Epithelial cell of proximal tubule (primary cell): ENCODE measurements around the gene VWC2. TPM values are rescaled to one million over a fixed set of nuclear protein-coding genes. Genes with fewer than 3 reads are reported as not detected.

ENCODE experiments used
- DNase-seq: peaks from one replicate; pipeline ENCODE4 v3.0.0-alpha.2; 2011; ENCODE audit warnings: low read depth
- H3K4me3 ChIP-seq: 2 replicates; pipeline ENCODE4 v1.5.1; 2011; ENCODE audit warnings: low read depth, mild to moderate bottlenecking, low read length
- total RNA-seq: library from RNA; depleted of rRNA; stranded (reverse); fragments of >200 nt; gene quantifications from 2 replicates; pipeline ENCODE4 v1.2.3, GENCODE V29; 2015
- TF ChIP-seq, protein P1 (sequence below): conservative IDR thresholded peaks from 2 replicates; pipeline ENCODE4 v1.5.1; 2012; ENCODE audit warnings: low read depth, mild to moderate bottlenecking, low read length

VWC2 gene
- total RNA-seq, 1 donor from 2014 or later, result not detected

DNA sequence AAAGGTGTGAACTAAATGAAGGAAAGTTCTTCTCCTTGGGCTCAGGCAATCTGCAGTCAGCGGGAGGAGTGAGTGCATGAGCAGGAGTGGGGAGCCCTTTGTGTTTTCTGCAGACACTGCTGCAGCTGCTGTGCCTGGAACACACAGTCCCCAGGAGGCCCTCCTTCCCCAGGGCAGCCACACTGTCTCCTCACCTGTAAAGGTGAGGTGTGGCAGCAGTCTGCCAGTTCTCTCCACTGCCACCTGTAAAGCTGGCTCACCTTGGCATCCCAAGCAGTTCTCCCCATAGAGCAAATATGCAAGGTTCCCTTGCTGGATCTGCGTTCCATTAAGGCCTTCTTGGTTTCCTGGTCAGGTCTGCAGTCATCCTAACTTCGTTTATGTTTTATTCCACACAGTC, 5.2 kb upstream of the VWC2 start:
- H3K4me3 ChIP-seq, result no peak overlapping the region
- DNase-seq, result no peak
- TF ChIP-seq, protein P1, sequence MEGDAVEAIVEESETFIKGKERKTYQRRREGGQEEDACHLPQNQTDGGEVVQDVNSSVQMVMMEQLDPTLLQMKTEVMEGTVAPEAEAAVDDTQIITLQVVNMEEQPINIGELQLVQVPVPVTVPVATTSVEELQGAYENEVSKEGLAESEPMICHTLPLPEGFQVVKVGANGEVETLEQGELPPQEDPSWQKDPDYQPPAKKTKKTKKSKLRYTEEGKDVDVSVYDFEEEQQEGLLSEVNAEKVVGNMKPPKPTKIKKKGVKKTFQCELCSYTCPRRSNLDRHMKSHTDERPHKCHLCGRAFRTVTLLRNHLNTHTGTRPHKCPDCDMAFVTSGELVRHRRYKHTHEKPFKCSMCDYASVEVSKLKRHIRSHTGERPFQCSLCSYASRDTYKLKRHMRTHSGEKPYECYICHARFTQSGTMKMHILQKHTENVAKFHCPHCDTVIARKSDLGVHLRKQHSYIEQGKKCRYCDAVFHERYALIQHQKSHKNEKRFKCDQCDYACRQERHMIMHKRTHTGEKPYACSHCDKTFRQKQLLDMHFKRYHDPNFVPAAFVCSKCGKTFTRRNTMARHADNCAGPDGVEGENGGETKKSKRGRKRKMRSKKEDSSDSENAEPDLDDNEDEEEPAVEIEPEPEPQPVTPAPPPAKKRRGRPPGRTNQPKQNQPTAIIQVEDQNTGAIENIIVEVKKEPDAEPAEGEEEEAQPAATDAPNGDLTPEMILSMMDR, result no peak

DNA sequence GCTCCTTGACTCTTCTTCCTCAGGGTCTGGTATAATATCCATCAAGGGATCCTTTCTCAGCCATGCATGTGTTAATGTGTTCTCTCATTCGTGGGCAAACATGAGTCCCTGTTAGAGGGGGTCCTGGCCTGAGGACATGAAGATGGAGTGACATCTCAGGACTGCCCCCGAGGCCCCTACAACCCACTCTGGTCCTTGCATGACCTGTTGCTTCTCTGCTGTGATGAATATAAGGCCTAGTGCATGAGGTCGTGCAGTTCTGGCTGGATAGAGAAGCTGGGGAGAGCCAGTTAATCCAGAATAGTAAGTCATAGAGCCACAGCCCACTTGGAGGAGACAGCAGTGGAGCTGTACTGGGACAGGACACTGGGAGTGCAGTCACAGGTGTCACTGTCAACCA, 4.6 kb upstream of the VWC2 start:
- TF ChIP-seq, protein P1, result no peak
- DNase-seq, result no peak
- no peak overlapping the region for H3K4me3 ChIP-seq

DNA sequence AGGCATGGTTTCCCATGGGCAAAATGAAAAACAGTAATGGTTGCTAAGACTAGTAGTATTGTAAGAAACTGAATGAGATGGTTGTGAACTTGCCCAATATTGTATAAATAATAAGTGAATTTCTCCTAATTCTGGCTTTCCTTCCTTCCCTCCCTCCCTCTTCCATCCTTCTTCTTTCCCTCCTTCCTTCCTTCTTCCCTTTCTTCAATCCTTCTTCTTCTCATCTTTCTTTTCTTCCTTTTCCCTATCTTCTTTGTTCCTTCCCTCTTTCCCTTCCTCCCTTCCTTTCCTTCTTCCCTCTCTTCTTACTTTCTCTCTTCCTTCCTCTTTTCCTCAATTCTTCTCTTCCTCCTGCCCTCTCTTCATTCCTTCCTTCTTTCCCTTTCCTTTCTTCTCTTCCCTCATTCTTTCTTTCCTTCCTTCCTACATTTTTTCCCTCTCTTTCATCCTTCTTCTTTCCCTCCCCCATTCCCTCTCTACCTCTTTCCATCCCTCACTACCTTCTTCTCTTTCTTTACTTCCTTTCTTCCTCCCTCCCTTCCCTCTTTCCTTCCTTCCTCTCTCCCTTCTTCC, 4.1 kb upstream of the VWC2 start:
- H3K4me3 ChIP-seq, result no peak overlapping the region

DNA sequence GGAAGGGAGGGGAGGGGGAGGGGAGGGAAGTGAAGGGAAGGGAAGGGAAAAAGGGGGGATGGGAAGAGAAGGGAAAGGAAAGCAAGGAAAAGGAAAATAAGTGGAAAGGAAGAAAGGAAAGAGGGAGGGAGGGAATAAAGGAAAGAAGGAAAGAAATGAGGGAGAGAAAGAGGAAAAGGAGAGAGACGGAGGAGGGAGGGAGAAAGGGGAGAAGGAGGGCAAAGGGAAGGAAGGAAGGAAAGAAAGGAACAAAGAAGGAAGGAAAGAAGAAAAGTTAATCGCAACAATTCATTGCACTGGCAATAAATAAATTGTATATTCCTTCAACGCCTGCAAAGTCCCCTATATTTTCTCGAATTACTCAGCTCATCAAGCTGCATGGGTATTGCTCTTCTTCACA, 2.6 kb upstream of the VWC2 start:
- TF ChIP-seq, protein P1, result no peak
- no peak overlapping the region for H3K4me3 ChIP-seq
- DNase-seq, result no peak

More for the DNA sequence above, 4.1 kb upstream of the VWC2 start:
- TF ChIP-seq, protein P1, result no peak
- no peak for DNase-seq

- H3K4me3 ChIP-seq, result no peak overlapping the region
- TF ChIP-seq, protein P1, result no peak
- no peak for DNase-seq
Measured at GRCh38 chr7:49771427-49772176, 1.8 kb upstream of the VWC2 start.

DNA sequence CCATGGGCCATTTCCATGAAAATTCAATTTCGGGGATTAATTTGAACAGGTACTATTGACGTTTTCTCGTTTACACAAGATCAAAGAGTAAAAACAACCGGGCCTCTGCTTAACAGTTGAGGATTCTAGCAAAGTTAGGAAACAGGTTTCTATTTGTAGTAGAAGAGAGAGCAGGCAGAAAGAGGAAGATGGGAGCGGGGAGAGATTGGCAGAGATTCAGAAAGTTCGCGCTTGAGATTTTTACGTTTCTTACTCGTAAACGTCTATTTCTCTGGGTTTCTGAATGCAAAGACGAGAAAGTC, 571 bp upstream of the VWC2 start:
- no peak overlapping the region for H3K4me3 ChIP-seq
- DNase-seq, result no peak
- TF ChIP-seq, protein P1, result no peak

DNA sequence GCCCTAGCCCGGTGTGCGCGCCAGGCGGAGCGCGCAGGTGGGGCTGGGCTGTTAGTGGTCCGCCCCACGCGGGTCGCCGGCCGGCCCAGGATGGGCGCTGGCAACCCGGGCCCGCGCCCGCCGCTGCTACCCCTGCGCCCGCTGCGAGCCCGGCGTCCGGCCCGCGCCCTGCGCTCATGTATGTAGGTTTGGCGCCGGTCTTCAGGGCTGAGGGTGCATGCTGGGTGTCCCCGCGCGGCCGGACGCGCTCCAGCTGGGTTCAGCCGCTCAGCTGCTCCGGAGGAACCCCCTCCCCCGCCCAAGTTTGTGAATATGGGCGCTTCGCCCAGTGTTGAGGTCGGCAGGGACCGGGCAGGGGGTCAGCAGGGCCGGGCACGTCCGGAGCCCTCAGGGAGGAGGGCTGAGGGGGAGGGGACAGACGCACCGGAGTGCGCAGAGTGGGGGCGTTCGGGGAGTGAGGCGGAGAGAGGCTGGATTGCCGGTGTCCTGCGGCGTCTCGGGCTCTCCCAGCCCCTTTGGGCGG, 559 bp downstream of the VWC2 start:
- DNase-seq, result no peak
- no peak overlapping the region for H3K4me3 ChIP-seq
- TF ChIP-seq, protein P1, result no peak
